ENCODE data around the gene CALCOCO1. TPM values are rescaled to one million over a fixed set of nuclear protein-coding genes. Genes with fewer than 3 reads are reported as not detected.

CALCOCO1 gene
- total and polyA plus RNA-seq, 2 of the 8 experiments (the other 6 are each of a cell fraction or from before 2014, with no cell fraction given), result 20.3 to 39.3 TPM

DNA sequence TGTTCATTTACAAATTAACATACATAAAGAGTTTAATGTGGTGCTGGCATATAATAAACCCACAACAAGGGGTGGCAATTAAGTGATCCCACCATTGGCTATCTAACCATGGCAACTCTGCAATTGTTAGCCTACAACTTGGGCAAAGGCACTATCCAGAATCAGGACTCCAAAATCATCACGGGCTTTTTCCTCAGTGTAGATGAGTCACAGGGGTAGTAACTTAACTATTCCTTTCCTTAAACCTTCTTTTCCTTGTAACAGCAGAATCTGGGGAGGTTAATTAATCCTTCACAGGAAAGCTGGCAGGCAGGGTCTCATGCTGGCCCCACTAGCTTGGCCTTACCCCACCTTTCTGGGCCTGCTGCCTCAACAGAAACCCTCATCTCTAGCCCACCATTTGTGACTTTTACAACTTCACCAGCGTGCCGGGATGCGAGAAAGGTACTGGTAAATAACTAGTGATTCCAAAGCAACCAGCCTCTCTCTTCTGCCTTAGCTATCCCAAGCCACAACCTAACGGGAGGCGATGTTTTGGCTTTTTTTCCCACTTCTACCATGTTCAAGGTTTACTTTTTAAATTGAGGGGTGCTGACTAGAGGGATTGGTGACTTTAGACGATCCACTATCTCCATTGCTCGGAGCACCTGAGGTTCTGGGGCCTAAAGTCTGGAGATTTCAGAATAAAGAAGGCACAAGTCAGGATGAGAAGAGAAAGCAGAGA, 52.1 kb downstream of the CALCOCO1 start (continued):
- TF ChIP-seq JUND (IDR thresholded peaks at IDR 0.05; ENCODE audit: low read length), result no peak
